NCI-H2081 (cell line): ENCODE data around the gene PTPRT.

Source experiments
- DNase-seq, 2 experiments: peaks; one replicate each; lab custom pipeline; 2025; lab: John Stamatoyannopoulos, UW

Gene PTPRT

DNA sequence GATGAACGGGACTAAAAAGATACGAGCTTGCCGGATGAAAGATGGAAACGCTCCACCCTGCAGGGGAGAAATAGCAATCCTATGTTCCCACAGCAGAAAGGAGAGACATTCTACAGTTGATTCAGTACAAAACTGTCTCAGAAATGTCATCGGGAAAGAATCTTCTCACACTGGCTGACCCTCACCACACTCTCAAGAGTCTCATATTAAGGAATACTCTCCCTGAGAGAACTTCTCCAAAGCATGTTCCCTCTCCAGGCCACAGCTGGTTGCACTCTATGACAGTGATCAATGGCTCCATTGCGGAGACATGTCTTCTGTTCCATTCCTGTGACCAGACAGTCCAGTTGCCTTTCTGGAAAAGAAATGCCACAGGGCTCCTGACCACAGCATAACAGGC lies 813.6 kb downstream of the PTPRT start:
- no peak for DNase-seq

DNA sequence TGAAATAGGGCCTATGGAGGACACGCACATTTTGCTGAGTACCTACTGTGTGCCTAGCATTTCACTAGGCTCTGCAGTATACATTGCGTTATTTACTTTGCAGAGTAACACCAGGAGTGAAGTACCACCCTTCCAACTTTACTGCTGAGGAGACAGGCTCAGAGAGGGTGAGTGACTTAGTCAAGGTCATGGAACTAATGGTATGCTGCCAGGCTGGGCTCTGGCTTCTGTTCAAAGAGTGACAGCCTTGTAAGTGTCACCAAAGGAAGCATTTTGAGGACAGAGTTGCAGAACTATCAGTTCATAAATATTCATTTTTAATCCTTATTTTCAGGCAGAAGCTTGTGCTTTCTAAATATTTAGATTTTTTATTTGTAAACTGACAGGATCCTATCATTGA lies 816.7 kb downstream of the PTPRT start:
- no peak for DNase-seq

DNA sequence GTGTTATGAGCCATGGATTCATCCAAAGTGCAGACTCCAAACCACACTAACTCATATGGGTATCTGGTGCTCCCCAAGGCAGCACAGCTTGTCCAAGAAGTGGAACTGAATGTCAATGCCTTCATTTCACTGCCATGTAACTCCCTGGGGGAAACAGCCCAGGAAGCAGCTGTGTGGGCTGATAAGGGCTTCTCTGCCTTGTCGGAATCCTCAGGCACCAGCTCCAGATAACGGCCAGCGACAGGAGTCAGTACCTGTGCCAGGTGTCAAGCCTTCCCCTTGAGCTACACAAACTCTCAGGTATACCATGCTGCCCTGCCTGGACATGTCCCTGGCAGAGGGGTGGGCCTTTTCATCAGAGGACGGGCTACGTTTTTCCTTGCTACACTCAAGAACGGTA lies 819.6 kb downstream of the PTPRT start:
- no peak for DNase-seq

DNA sequence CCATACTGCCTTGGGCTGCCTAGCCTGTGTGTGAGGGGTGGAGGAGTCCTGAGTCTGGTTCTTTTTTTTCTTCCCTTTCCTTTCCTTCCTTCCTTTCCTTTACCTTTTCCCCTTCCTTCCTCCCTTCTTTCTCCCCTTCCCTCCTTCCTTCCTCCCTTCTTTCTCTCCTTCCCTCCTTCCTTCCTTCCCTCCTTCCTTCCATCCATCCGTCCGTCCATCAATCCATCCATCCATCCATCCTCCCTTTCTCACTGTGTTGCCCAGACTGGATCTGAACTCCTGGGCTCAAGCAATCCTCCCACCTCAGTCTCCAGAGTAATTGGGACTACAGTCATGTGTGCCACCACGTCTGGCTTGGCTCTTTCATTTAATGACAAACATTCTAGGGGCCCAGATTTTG lies 820.8 kb downstream of the PTPRT start:
- DNase-seq = no peak

DNA sequence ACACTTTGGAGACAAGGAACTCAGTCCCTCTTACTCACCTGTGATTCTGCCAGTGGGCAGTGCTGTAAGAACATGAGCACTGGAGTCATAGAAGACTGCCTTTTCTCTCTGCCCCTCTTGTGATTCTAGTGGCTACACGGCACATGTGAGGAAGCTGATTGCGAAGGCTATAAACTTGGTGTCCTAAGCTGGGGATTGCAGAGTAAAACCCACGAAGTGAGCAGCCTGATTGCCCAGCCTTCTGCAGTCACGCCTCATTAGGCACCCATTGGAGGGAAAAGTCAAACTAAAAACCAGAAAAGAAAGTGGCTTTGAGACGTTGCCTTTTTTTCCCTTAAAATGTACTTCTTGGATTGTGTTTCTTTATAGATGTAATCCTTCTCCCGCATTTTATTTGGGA lies 823.1 kb downstream of the PTPRT start:
- no peak for DNase-seq

DNA sequence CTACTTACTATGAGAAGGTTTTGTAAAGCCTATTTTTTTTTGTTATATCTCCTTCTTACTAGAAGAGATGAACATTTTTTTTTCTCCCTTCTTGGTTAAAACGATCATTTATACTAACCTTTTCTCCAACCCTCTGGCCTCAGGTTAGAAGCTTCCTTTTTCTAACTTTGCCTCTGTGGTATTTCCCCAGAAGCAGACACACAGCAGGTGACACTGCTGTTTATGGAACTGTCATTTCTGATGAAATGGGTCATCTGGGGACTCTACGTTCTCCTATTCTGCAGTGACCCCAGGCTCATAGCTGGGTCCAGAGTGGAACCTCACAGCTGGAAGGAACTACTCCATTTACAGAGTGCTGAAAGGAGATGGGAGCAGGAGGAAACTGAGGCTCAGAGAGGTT lies 825.3 kb downstream of the PTPRT start:
- DNase-seq = no peak

DNA sequence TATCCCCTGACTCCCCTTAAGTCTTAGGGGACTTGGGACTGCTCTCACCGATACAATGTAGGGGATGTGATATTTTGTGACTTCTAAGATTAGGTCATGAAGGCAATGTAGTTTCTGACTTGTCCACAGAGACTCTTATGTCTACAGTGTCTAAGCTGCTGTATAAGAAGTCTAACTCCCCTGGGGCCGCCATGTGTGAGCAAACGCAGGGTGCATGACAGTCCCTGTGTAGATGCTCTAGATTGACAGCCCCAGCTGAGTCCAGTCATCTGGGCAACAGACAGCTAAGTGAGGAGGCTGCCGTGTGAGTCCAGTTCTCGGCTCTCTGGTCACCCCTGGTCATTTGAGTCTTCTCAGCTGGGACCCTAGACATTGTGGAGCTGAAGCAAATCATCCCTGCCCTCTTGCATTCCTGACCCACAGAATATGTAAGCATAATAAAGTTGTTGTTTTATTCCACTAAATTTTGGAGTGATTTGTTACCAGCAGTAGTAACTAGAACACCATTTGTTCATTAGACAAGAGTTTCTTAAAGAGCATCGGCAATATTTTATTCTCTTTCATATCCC lies 828.2 kb downstream of the PTPRT start:
- DNase-seq = no peak

DNA sequence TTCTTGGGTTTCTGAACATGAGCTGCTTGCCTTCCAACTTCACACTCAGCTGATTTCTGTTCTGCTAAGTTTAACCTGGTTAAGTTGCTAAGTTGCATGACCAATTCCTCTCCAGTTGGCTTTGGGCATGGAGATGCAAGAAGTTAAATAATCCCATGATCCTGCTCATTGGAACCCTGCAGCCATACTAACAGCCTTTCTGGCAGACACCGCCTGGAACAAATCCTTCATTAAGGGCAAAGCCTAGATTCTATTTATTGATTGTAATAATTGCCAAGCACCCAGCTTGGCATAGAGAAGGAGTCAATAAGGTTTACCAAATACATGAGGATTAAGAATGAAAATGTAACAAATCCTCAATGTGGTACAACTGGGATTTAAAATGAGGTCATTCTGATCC lies 829.1 kb downstream of the PTPRT start:
- DNase-seq = no peak

DNA sequence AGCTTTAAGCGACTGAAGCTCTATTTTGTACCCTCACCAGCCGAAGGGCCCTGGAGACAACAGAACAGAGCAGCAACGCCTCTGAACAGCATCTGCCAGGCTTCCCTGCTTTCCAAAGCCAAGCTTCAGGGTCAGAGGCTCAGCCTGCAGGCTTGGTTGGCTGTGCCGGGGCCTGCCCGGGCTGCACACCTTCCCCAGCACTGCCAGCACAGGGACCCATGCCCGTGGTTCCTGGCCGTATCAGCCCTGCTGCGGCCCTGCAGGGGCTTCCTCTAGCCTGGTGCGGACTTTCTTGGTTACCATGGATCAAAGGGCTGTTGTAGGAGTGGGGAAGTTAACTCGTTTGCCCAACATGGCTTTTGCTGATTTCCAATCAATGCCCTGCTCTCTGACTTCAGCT lies 830.1 kb downstream of the PTPRT start:
- DNase-seq = no peak

DNA sequence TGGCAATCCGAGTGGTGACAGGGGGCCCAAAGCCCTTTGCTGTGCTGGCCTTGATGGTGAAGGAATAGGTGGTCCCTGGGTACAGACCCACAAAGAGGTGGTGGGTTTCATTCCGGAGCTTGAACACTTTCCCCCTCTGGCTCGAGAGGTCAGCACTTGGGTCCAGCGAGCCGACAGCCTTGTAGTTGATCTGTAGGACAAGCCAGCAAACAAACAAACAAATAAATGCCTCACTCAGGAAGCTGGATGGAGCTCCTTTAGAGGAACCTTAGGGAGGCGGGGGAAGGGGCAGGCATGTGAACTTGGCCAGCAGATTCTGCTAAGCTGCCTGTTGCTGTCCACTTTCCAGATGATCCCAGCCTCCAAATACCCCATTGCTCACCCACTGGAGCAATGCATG lies 837.6 kb downstream of the PTPRT start:
- DNase-seq = no peak

DNA sequence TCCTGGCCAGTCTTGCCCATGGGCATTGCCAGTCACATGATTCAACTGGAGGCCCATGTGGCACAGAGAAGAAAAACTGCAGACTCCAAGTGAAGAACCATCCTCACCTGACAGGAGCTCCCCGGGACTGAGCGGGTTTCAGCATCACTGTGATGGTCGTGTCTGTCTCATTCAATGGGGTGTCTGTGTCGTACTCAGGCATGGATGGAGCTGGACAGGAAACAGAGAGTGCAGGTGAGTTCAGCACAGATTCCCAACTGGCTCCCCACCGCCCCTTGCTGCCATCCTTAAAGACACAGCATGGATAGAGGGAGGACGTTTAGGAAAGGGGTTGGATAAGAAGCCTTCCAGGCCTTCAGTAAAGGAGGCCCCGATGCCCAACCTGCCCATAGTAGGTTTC lies 839.2 kb downstream of the PTPRT start:
- no peak for DNase-seq

DNA sequence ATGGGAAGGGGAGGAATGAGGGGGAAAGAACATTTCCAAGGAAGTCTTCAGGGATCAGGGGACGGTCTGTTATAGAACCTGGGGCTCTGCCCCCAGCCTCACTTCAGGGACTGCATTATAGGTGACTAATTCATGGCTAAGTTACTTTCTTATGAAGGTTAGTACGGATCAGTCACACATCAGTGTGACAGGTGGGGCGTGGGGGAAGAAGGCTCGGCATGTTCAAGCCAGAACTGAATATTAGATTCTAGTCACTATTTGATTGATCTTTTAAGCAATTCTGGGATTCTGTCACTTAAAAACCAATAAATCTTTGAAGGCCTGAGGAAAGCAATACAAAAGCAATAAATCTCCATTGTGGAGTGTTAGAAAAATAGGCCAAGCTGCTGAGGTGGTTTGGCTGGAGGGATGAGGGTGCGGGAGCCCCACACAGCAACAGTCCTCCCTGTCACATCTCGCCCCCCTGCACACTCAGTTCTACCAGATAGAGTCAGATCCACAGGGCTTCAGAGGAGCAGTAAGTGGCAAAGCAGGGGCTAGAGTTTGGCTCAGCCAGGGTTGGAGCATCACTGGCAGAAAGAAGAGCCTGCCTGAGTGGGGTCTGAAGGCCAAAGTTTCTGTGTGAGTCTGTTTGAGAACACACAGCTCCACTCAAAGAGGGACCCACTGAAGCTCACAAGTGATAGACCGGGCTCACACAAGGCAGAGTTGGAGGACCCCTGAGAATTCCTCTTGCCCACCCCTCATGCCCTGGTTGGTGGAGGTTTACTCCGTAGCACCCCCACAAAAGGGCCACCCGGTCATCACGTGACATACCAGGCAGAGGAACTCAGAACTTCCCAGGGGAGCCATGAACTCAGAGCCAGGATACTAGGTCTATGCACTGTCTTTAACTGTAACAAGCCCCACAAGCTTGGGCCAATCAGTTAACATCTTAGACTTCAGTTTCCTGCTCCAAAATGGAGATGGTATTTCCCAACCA lies 843.2 kb downstream of the PTPRT start:
- DNase-seq = no peak

DNA sequence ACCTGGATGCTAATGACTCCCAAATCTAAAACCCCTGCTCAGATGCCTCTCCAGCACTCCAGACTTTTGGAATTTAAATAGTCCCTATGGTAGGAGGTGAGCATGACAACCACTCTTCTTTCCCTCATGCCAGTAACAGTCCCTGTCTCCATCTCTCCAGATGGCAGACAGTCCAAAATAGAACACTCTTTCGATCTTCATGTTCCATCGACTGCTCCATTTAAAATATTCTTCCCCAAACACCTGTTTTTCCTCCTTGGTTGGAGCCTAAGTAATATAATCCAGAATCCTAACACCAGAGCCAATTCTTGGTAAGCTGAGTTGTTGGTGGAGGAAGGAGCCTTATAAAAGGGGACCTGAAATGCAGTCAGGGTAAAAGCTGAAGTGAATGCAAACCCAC lies 848.1 kb downstream of the PTPRT start:
- no peak for DNase-seq

DNA sequence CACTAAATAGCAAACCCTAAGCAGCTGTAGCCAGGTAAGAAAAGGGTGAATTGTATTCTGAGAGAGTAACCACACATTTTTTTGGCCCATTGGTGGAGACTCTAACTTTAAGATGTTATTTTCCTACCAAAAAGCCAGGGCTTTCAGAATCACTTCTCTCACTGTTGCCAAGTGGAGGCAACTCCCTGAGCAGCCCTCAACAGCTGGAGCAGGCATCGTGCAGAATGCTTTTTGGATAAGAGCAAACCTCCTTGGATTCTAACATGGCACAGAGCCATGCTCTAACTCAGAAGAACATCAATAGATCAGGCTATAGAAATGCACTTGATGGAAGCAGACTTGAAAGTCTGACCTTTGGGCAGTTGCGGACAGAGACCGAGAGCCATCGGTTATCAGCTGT lies 849.3 kb downstream of the PTPRT start:
- no peak for DNase-seq

DNA sequence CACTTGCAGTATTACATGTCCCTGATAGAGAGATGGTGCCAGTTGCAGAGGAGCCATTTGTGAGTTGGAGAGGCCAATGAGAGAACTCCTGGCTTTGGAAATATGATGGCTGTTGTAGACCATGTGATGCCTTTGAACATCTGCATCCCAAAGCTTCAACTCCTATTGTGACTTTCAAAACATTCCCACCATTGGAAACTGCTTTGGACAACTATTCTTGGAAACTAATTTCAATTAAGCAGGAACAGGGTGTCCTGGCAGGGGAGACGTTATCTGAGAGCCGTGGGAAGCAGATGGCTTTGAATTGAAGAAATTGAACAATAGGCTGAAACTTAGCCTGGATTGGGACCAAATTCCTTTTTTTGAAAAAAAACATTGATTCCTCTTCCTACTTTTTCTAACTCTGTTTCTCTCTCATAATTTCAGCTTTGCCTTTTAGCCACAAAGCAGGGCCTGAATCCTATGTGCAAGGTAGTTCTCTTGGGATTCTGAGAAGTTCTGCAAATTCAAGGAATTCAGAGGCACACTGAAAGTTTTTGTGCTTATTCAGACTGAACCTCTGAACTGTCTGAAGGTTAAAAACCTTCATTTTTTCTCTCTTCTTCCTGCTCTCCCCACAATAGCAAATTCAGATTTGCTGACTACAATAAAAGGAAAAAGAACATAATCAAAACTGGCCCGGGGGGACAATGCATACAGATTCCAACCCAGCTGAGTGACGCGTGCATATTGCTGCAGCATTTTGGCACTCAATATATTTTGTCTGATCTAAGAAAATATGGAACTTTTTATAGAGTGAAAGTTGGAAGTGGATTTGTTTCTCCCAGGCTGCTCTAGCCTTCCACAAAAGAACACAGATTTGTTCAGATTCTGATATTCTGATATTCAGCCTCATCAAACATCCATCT lies 851.2 kb downstream of the PTPRT start:
- DNase-seq = no peak

DNA sequence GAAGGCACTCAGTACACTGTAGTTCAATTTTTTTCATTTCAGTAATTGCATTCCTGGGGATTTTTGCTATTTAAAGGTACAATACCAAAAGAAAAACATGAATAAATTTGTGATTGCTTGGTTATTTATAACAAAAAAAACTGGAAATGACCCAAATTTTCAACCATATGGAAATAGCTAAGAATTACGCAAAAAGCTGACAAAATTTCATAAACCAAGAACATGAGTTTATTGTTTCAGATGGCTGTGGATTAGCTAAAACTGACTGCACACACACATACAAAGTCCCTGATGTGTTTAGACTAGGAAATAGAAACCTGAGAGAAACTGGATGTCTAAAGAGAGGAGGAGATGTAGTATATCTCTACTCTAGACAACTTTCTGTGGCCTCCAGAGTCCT lies 853.1 kb downstream of the PTPRT start:
- no peak for DNase-seq

DNA sequence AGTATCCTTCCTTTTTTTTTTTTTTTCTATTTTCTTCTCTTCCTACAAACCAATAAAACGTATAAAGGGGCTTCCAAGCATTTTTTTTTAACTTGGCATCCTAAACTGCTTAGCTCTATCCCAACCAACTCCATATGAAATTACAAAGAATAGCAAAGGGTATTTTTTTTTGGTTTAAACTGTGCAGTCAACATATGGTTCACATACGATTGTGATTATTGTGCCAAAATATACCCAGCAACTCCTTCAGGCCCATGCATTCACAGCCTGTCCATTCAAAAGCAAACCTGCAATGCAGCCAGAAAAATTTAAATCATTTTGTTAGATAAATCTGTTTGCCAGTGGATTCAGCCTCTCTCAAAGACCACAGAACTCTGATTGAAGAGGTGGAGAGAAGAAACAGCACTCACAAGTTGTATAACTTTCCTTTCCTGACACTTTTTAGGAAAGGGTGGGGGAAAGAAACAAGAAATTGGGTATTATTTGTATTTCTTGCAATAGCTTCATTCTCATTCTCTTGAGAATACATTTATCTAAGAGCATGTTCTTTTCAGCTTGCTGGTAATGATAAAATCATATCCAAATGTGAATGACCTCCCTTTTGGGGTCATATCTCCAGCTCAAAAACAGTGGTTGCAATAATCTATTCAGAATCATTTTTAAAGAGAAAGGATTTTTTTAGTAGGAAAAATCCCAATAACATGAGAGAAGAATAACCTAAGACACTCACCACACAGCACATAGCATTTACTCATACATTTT lies 870.3 kb downstream of the PTPRT start:
- DNase-seq = no peak

DNA sequence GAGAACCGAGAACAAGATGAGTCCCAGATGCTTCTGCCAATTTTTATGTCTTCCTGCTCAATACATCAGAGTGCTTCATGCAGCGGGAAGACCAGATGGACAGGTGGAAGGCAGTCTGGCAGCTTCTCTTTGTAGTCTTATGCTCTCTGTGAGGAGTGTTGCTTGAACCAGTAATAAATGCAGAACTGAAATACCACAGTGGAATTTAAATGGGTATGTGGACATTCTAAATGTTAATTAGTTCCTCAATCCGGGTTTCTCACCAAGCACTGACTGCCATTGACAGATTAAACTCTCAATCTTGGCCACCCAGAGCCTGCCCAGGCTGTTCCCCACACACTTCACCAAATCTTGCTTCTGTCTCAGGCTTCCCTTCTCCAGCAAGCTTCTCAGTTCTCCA lies 876.0 kb downstream of the PTPRT start:
- DNase-seq = no peak

DNA sequence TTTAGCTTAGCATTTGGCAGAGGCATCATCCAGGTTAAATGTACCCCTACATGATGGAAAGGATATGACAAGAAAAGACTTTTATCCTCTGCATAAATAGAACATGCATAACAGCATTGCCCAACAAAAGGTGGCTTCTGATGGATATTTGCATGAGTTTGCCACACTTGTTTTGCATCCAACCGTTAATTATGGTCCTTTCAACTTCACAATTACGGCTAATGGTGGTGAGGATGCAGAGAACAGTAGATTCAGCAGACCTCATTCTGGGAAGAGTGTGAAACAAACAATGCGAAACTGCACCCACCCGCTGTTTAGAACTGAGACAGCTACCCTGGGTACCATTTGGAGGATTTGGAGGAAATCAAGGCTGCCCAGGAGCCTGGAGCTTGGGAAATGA lies 880.7 kb downstream of the PTPRT start:
- peak; percentile 18 to 28 for DNase-seq

DNA sequence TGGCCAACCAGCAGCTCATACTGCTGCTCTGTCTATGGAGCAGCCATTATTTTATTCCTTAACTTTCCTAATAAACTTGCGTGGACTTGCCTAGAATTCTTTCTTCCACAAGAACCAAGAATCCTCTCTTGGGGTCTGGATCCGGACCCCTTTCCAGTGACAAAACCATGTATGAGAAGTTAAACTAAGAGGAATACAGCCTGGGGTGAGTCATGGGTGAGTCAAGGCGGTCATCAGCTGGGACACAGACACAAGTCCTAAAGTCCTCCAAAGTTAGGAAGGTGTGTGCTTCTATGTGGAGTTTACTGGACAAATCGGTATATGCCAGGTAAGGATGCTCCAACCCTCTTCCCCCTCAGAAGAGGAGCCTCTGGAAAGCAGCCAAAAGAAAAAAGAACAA lies 881.5 kb downstream of the PTPRT start:
- no peak for DNase-seq

DNA sequence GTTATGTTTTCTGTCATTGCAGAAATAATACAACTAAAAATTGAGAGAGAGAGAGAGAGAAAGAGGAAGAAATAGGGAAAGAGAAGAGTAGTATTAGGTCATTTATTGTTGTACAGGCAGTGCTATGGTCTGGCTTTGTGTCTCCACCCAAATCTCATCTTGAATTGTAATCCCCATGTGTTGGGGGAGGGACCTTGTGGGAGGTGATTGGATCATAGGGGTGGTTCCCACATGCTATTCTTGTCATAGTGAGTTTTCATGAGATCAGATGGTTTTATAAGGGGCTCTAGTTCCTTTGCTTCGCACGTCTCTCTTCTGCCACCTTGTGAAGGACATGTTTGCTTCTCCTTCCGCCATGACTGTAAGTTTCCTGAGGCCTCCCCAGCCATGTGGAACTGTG lies 894.1 kb downstream of the PTPRT start:
- DNase-seq = no peak

DNA sequence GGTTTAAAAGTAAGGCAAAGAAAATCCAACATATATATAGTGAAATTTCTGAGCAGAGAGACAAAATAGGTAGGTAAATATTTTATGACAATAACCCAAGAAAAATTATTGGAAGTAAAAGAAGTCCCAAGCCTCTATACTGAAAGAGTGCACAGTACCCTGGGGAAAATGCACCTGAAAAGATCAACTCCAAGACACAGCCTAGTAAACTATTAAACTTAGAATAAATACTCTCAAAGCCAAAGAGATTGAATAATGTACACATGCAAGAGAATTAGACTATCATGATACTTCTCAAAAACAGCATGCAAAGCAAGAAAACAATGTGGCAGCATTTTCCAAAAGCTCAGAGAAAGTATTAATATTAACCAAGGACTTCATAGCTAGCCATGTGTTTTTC lies 894.7 kb downstream of the PTPRT start:
- no peak for DNase-seq
